SU-DHL-6 (cell line): ENCODE data around the gene C1orf116.

Experiments
- H2AFZ ChIP-seq: fragments of 200-600 bp; sonication (generic); 2 replicates; pipeline ENCODE4 v1.6.1; 2014; ENCODE audit warnings: low read depth, mild to moderate bottlenecking, moderate library complexity, mixed read lengths, antibody characterized with exemption, low read length; ENCODE audit not compliant: severe bottlenecking
- H3F3A ChIP-seq: fragments of 200-600 bp; shearing (Covaris generic); 2 replicates; pipeline ENCODE4 v1.6.0; 2016; ENCODE audit warnings: antibody characterized with exemption, mild to moderate bottlenecking; ENCODE audit not compliant: insufficient read depth
- H3K27ac ChIP-seq: fragments of 200-600 bp; sonication (generic); 2 replicates; pipeline ENCODE4 v1.5.1; 2016; ENCODE audit warnings: low read depth, mild to moderate bottlenecking, low read length, moderate library complexity, mixed read lengths
- H3K27me3 ChIP-seq: fragments of 200-600 bp; sonication (generic), shearing (Covaris generic); 2 replicates; pipeline ENCODE4 v1.6.0; 2014; ENCODE audit warnings: mild to moderate bottlenecking, low read length
- H3K36me3 ChIP-seq: fragments of 200-600 bp; sonication (generic); 2 replicates; pipeline ENCODE4 v1.6.1; 2014; ENCODE audit warnings: mild to moderate bottlenecking, low read length, mixed read lengths
- H3K4me2 ChIP-seq: fragments of 300-600, 200-600 bp; shearing (Covaris generic), sonication (generic); 2 replicates; pipeline ENCODE4 v1.6.0; 2014; ENCODE audit warnings: low read length, low read depth, mild to moderate bottlenecking; ENCODE audit not compliant: poor library complexity, severe bottlenecking
- H3K4me3 ChIP-seq: fragments of 200-600 bp; sonication (generic); 2 replicates; pipeline ENCODE4 v1.5.1; 2014; ENCODE audit warnings: antibody characterized with exemption, low read length, mild to moderate bottlenecking, mixed read lengths; ENCODE audit not compliant: insufficient read depth, poor library complexity, severe bottlenecking
- H3K79me2 ChIP-seq: fragments of 200-600 bp; sonication (generic); 2 replicates; pipeline ENCODE4 v1.6.1; 2014; ENCODE audit warnings: mild to moderate bottlenecking, low read length, moderate library complexity; ENCODE audit not compliant: insufficient read depth
- H3K9ac ChIP-seq: fragments of 200-600 bp; sonication (generic); 2 replicates; pipeline ENCODE4 v1.7.0; 2014; ENCODE audit warnings: mild to moderate bottlenecking, low read length
- H3K9me2 ChIP-seq: fragments of 200-600 bp; sonication (generic); replicated peaks from 2 replicates; pipeline ENCODE4 v1.6.1; 2014; ENCODE audit warnings: low read length; ENCODE audit not compliant: insufficient read depth
- H3K9me3 ChIP-seq: fragments of 200-600 bp; sonication (generic); 2 replicates; pipeline ENCODE4 v1.6.1; 2014; ENCODE audit warnings: low read length, mixed read lengths; ENCODE audit not compliant: insufficient read depth
- H4K20me1 ChIP-seq: fragments of 200-600 bp; sonication (generic); 2 replicates; pipeline ENCODE4 v1.6.1; 2014; ENCODE audit warnings: low read depth, mild to moderate bottlenecking, antibody characterized with exemption, low read length, moderate library complexity, mixed read lengths
- EZH2phosphoT487 ChIP-seq: fragments of 200-600 bp; sonication (generic), shearing (Covaris generic); conservative IDR thresholded peaks from 2 replicates; pipeline ENCODE4 v1.6.1; 2018; ENCODE audit warnings: mild to moderate bottlenecking, antibody characterized with exemption, low read length, moderate library complexity, mixed read lengths
- TF ChIP-seq, protein P1 (sequence below): fragments of 200-600 bp; sonication (generic); IDR thresholded peaks from one replicate; pipeline ENCODE4 v1.5.1; 2017; ENCODE audit warnings: antibody characterized with exemption, mild to moderate bottlenecking, low read length, moderate library complexity; ENCODE audit not compliant: insufficient read depth, poor library complexity, severe bottlenecking

The C1orf116 gene

DNA sequence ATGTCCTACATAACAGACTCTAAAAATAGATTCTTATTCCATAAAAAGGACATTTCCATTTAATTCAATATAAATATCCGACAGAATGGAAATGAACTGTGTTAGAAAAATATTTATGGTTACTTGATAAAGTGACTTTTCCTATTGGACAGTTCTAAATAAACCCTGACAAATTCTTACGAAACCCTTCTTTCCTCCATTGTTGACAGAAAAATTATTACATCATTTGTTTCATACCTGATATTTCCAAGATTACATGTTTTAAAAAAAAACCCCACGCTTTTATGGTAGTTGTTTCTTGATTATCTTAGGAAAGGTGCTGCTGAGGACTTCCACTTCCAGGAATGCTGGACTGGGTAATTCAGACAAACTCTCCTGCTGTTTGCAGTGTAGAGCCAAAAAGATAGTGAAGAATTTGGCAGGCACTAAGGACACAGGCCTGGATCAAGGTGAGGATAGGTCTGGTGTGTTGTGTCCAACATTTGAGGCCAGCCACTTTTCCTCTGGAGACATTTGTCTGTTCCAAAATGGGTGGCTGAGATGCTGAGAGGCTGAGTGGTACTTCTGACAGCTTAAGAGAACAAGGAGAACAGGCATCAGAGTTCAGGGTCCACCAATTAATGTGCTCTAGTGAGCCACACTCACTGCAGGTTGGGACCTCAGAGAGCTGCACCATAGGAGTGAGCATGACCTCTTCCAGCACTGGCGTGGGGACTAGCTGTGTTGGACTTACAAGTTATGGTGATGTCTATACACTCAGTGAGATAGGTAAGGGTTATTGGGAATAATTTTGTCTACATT lies 7.0 kb upstream of the C1orf116 start:
- H2AFZ ChIP-seq: no peak overlapping the region

GRCh38 chr1:207036865-207037264 lies 4.3 kb upstream of the C1orf116 start:
- no peaks in the 10 kb centered on the region for H3K79me2 ChIP-seq
- no peak overlapping the region for H3K4me2 ChIP-seq
- H3K9me3 ChIP-seq: no peaks in the 10 kb centered on the region
- H3K4me3 ChIP-seq: no peak overlapping the region
- H2AFZ ChIP-seq: no peak overlapping the region
- H3K9ac ChIP-seq: no peak overlapping the region
- H3F3A ChIP-seq: no peaks in the 10 kb centered on the region
- H3K27ac ChIP-seq: no peak overlapping the region
- H3K36me3 ChIP-seq: no peaks in the 10 kb centered on the region
- H3K9me2 ChIP-seq: no peaks in the 10 kb centered on the region
- TF ChIP-seq EZH2phosphoT487: no peak
- TF ChIP-seq, protein P1, sequence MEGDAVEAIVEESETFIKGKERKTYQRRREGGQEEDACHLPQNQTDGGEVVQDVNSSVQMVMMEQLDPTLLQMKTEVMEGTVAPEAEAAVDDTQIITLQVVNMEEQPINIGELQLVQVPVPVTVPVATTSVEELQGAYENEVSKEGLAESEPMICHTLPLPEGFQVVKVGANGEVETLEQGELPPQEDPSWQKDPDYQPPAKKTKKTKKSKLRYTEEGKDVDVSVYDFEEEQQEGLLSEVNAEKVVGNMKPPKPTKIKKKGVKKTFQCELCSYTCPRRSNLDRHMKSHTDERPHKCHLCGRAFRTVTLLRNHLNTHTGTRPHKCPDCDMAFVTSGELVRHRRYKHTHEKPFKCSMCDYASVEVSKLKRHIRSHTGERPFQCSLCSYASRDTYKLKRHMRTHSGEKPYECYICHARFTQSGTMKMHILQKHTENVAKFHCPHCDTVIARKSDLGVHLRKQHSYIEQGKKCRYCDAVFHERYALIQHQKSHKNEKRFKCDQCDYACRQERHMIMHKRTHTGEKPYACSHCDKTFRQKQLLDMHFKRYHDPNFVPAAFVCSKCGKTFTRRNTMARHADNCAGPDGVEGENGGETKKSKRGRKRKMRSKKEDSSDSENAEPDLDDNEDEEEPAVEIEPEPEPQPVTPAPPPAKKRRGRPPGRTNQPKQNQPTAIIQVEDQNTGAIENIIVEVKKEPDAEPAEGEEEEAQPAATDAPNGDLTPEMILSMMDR: no peak
- no peaks in the 10 kb centered on the region for H4K20me1 ChIP-seq
- H3K27me3 ChIP-seq: no peaks in the 10 kb centered on the region

More for the DNA sequence above, 7.0 kb upstream of the C1orf116 start:
- H3K4me2 ChIP-seq: no peak overlapping the region
- no peak overlapping the region for H3K9ac ChIP-seq
- no peak for TF ChIP-seq EZH2phosphoT487
- TF ChIP-seq, protein P1: no peak
- H3K4me3 ChIP-seq: no peak overlapping the region
- no peaks in the 10 kb centered on the region for H3K79me2 ChIP-seq
- H3K9me3 ChIP-seq: no peaks in the 10 kb centered on the region
- no peaks in the 10 kb centered on the region for H3K36me3 ChIP-seq
- no peaks in the 10 kb centered on the region for H4K20me1 ChIP-seq
- H3K27ac ChIP-seq: no peak overlapping the region
- H3K27me3 ChIP-seq: no peaks in the 10 kb centered on the region; the same call in 1 of the 2 replicates
- H3K9me2 ChIP-seq: no peaks in the 10 kb centered on the region
- no peaks in the 10 kb centered on the region for H3F3A ChIP-seq

GRCh38 chr1:207035877-207036551 lies 3.5 kb upstream of the C1orf116 start:
- H2AFZ ChIP-seq: no peak overlapping the region
- no peaks in the 10 kb centered on the region for H4K20me1 ChIP-seq
- H3K79me2 ChIP-seq: no peaks in the 10 kb centered on the region
- no peaks in the 10 kb centered on the region for H3K9me2 ChIP-seq
- H3K36me3 ChIP-seq: no peaks in the 10 kb centered on the region
- no peaks in the 10 kb centered on the region for H3F3A ChIP-seq
- no peaks in the 10 kb centered on the region for H3K9me3 ChIP-seq
- no peak overlapping the region for H3K27ac ChIP-seq
- H3K4me2 ChIP-seq: no peak overlapping the region
- TF ChIP-seq, protein P1: no peak
- TF ChIP-seq EZH2phosphoT487: no peak
- no peak overlapping the region for H3K4me3 ChIP-seq
- H3K27me3 ChIP-seq: no peaks in the 10 kb centered on the region
- no peak overlapping the region for H3K9ac ChIP-seq
